H1 (cell line): Measurements from ENCODE around the gene PLK3. TPM values are rescaled to one million over a fixed set of nuclear protein-coding genes. Genes with fewer than 3 reads are reported as not detected.

Experiments used
- ATF3 ChIP-seq: IDR thresholded peaks from 2 replicates; pipeline ENCODE4 v1.6.1; 2011; ENCODE audit warnings: low read depth, mild to moderate bottlenecking, low read length; ENCODE audit not compliant: insufficient read depth
- BCL11A ChIP-seq, 2 experiments: IDR thresholded peaks; one replicate each; pipeline ENCODE4 v1.6.1; 2011; ENCODE audit warnings: low read depth in 2 of 2, low read length in 2 of 2, mild to moderate bottlenecking in 2 of 2
- CBX8 ChIP-seq: fragments of 300-800, 300-1000 bp; sonication (generic); IDR thresholded peaks from 2 replicates; pipeline ENCODE4 v1.7.1; 2016; ENCODE audit warnings: low read depth, low read length, borderline replicate concordance
- CEBPB ChIP-seq: IDR thresholded peaks from 2 replicates; pipeline ENCODE4 v1.6.1; 2012; ENCODE audit warnings: low read depth, low read length
- CREB1 ChIP-seq: IDR thresholded peaks from 2 replicates; pipeline ENCODE4 v1.6.1; 2012; ENCODE audit warnings: inconsistent platforms
- CTBP2 ChIP-seq: IDR thresholded peaks from 2 replicates; pipeline ENCODE4 v1.7.0; 2011; ENCODE audit warnings: borderline replicate concordance, mild to moderate bottlenecking, moderate library complexity, mixed read lengths, low read length; ENCODE audit not compliant: insufficient read depth, insufficient read length
- CTCF ChIP-seq, 3 experiments: IDR thresholded peaks; 1 replicate in 2 of 3; 2 replicates in 1 of 3; pipeline versions ENCODE4 v1.5.1 to v1.6.1; 2011; ENCODE audit warnings: low read length in 3 of 3, mild to moderate bottlenecking in 3 of 3, inconsistent platforms in 2 of 3, low read depth in 1 of 3, moderate library complexity in 1 of 3; ENCODE audit not compliant: insufficient read depth in 1 of 3; ENCODE audit errors: control extremely low read depth in 1 of 3
- EZH2 ChIP-seq: fragments of 200-600 bp; sonication (generic); IDR thresholded peaks from 2 replicates; pipeline ENCODE4 v1.7.1; 2012; ENCODE audit warnings: low read depth, mild to moderate bottlenecking, moderate library complexity, low read length, inconsistent platforms; ENCODE audit not compliant: severe bottlenecking
- GABPA ChIP-seq: IDR thresholded peaks from 2 replicates; pipeline ENCODE4 v1.6.1; 2011; ENCODE audit warnings: mild to moderate bottlenecking, low read length, moderate library complexity, borderline replicate concordance; ENCODE audit not compliant: insufficient read depth
- HDAC6 ChIP-seq: IDR thresholded peaks from one replicate; pipeline ENCODE4 v1.7.1; 2012; ENCODE audit warnings: low read depth, mild to moderate bottlenecking, inconsistent platforms, low read length, moderate library complexity
- JUND ChIP-seq: IDR thresholded peaks from 2 replicates; pipeline ENCODE4 v1.6.1; 2011; ENCODE audit warnings: mild to moderate bottlenecking, improper control_type of control experiment, low read length
- KDM4A ChIP-seq: IDR thresholded peaks from one replicate; pipeline ENCODE4 v1.7.1; 2012; ENCODE audit warnings: low read depth, mild to moderate bottlenecking, moderate library complexity, low read length, inconsistent platforms; ENCODE audit not compliant: severe bottlenecking
- KDM5A ChIP-seq: fragments of 200-600 bp; IDR thresholded peaks from 2 replicates; pipeline ENCODE4 v1.7.1; 2012; ENCODE audit warnings: mild to moderate bottlenecking, low read length, inconsistent platforms, mixed read lengths
- NANOG ChIP-seq: IDR thresholded peaks from 2 replicates; pipeline ENCODE4 v1.6.1; 2011; ENCODE audit warnings: low read length, low read depth, mild to moderate bottlenecking, inconsistent platforms; ENCODE audit not compliant: insufficient read depth, poor library complexity, severe bottlenecking
- POLR2A ChIP-seq, 2 experiments: IDR thresholded peaks; 1 replicate in 1 of 2; 2 replicates in 1 of 2; pipeline ENCODE4 v1.6.1; 2011; ENCODE audit warnings: low read depth in 2 of 2, low read length in 2 of 2, mild to moderate bottlenecking in 2 of 2; ENCODE audit errors: control extremely low read depth in 1 of 2
- RAD21 ChIP-seq, 2 experiments: IDR thresholded peaks in 1 of 2; conservative IDR thresholded peaks in 1 of 2; 2 replicates each; pipeline ENCODE4 v1.6.1; 2011; ENCODE audit warnings: low read depth in 2 of 2, low read length in 2 of 2, improper control_type of control experiment in 1 of 2, inconsistent platforms in 1 of 2, mild to moderate bottlenecking in 1 of 2, moderate library complexity in 1 of 2
- SAP30 ChIP-seq: fragments of 300-600 bp; sonication (generic); IDR thresholded peaks from 2 replicates; pipeline ENCODE4 v1.7.1; 2012; ENCODE audit warnings: low read length, moderate library complexity, mild to moderate bottlenecking, inconsistent platforms; ENCODE audit not compliant: insufficient read depth, insufficient replicate concordance
- SP2 ChIP-seq: IDR thresholded peaks from 2 replicates; pipeline ENCODE4 v1.6.1; 2012; ENCODE audit warnings: mild to moderate bottlenecking, low read length, inconsistent platforms
- SP4 ChIP-seq: IDR thresholded peaks from 2 replicates; pipeline ENCODE4 v1.6.1; 2012; ENCODE audit warnings: low read length, inconsistent platforms
- TAF1 ChIP-seq: IDR thresholded peaks from 2 replicates; pipeline ENCODE4 v1.6.1; 2011; ENCODE audit warnings: mild to moderate bottlenecking, low read depth, low read length
- YY1 ChIP-seq: IDR thresholded peaks from 2 replicates; pipeline ENCODE4 v1.6.1; 2011; ENCODE audit warnings: low read depth, mild to moderate bottlenecking, low read length
- polyA plus RNA-seq, 7 experiments: library from polyadenylated mRNA; depleted of rRNA in 3 of 7; stranded (reverse) in 5 of 7; unstranded in 2 of 7; fragments of >200 nt in 5 of 7; fragments of 200-250 nt in 2 of 7; gene quantifications; 1 replicate in 5 of 7; 2 replicates in 1 of 7; 4 replicates in 1 of 7; pipeline versions ENCODE4 v1.2.1 to v1.2.3, GENCODE V29; 2011 to 2013; ENCODE audit warnings: missing spikeins in 2 of 7, mixed read lengths in 2 of 7
- total RNA-seq: library from RNA; stranded (reverse); fragmentation: NEBNext Ultra II Directional; extraction: Animal tissue kit (Norgen Biotek cat#: 25700); gene quantifications from 2 replicates; pipeline ENCODE4 v1.2.1, GENCODE V29; 2021

The PLK3 gene
- total and polyA plus RNA-seq, 2 of the 8 experiments (the other 6 are each of a cell fraction or from before 2014, with no cell fraction given), result 7.9 to 12.3 TPM

- TF ChIP-seq CREB1 (0 out of 2 replicates have a peak, but pooled peaks have one; percentile 1), KDM4A (no peak), KDM5A (no peak), RAD21 (IDR thresholded peaks at IDR 0.05 in 1 of 2, conservative IDR thresholded peaks at IDR 0.05 in 1 of 2; ENCODE audit: low read depth in 2 of 2, low read length in 2 of 2) (peak in 1 of 2 experiments; percentile 15; a peak in 3 of 4 replicates), SP2 (no peak), CEBPB (0 out of 2 replicates have a peak, but pooled peaks have one; percentile 4), SAP30 (no peak), CTBP2 (no peak), ATF3 (no peak), GABPA (no peak; the same call in 1 of the 2 replicates), YY1 (0 out of 2 replicates have a peak, but pooled peaks have one; percentile 13), BCL11A (IDR thresholded peaks at IDR 0.05; ENCODE audit: low read depth in 2 of 2, low read length in 2 of 2) (peak in 1 of 2 experiments; percentile 77), POLR2A (IDR thresholded peaks at IDR 0.05; ENCODE audit: control extremely low read depth in 1 of 2, low read depth in 2 of 2, low read length in 2 of 2) (peak; percentile 99 to 100), TAF1 (peak; percentile 60), NANOG (no peak), HDAC6 (no peak), JUND (peak; percentile 87), EZH2 (no peak), CTCF (IDR thresholded peaks at IDR 0.05; ENCODE audit: control extremely low read depth in 1 of 3, insufficient read depth in 1 of 3, low read depth in 1 of 3, low read length in 3 of 3) (0 out of 4 replicates have a peak, but pooled peaks of 1 of the 3 experiments have one; percentile 5), CBX8 (no peak), SP4 (peak; percentile 97)
Measured at GRCh38 chr1:44819608-44820327, 19.6 kb downstream of the PLK3 start (continued).
